HEK293 (cell line): ENCODE results near the gene SERHL2.

Source experiments
- GLIS1 ChIP-seq: fragments of 450-650 bp; formaldehyde crosslinking; IDR thresholded peaks from 2 replicates; pipeline ENCODE4 v1.5.1; 2016; ENCODE audit warnings: missing biosample characterization, missing genetic modification characterization
- KLF16 ChIP-seq: fragments of 450-650 bp; formaldehyde crosslinking; IDR thresholded peaks from 2 replicates; pipeline ENCODE4 v1.5.1; 2017; ENCODE audit warnings: missing biosample characterization, missing genetic modification characterization
- KLF7 ChIP-seq: fragments of 450-650 bp; formaldehyde crosslinking; IDR thresholded peaks from 2 replicates; pipeline ENCODE4 v1.5.1; 2016; ENCODE audit warnings: missing biosample characterization, missing genetic modification characterization, borderline replicate concordance
- YY1 ChIP-seq: fragments of 450-650 bp; formaldehyde crosslinking; IDR thresholded peaks from 2 replicates; pipeline ENCODE4 v1.5.1; 2018; ENCODE audit warnings: missing biosample characterization, missing genetic modification characterization
- ZBTB8A ChIP-seq: fragments of 450-650 bp; formaldehyde crosslinking; IDR thresholded peaks from 2 replicates; pipeline ENCODE4 v1.5.1; 2016; ENCODE audit warnings: missing biosample characterization, missing genetic modification characterization
- ZNF121 ChIP-seq: fragments of 450-650 bp; formaldehyde crosslinking; IDR thresholded peaks from 2 replicates; pipeline ENCODE4 v1.5.1; 2016; ENCODE audit warnings: missing biosample characterization, missing genetic modification characterization
- ZNF132 ChIP-seq: fragments of 450-650 bp; formaldehyde crosslinking; IDR thresholded peaks from 2 replicates; pipeline ENCODE4 v1.5.1; 2017; ENCODE audit warnings: missing biosample characterization, missing genetic modification characterization, borderline replicate concordance
- ZNF169 ChIP-seq: fragments of 450-650 bp; formaldehyde crosslinking; IDR thresholded peaks from 2 replicates; pipeline ENCODE4 v1.5.1; 2016; ENCODE audit warnings: missing biosample characterization, missing genetic modification characterization
- ZNF501 ChIP-seq: fragments of 450-650 bp; formaldehyde crosslinking; IDR thresholded peaks from 2 replicates; pipeline ENCODE4 v1.5.1; 2016; ENCODE audit warnings: missing biosample characterization, missing genetic modification characterization
- ZNF571 ChIP-seq: fragments of 450-650 bp; formaldehyde crosslinking; IDR thresholded peaks from 2 replicates; pipeline ENCODE4 v1.5.0; 2017; ENCODE audit warnings: missing biosample characterization, missing genetic modification characterization
- ZNF600 ChIP-seq: fragments of 450-650 bp; formaldehyde crosslinking; IDR thresholded peaks from 2 replicates; pipeline ENCODE4 v1.5.1; 2016; ENCODE audit warnings: missing biosample characterization, missing genetic modification characterization
- ZNF629 ChIP-seq: fragments of 450-650 bp; formaldehyde crosslinking; IDR thresholded peaks from 2 replicates; pipeline ENCODE4 v1.5.1; 2017; ENCODE audit warnings: missing biosample characterization, missing genetic modification characterization
- ZSCAN30 ChIP-seq: fragments of 450-650 bp; IDR thresholded peaks from 2 replicates; pipeline ENCODE4 v1.5.1; 2018; ENCODE audit warnings: missing biosample characterization, mild to moderate bottlenecking, missing genetic modification characterization, moderate library complexity
- TF ChIP-seq, protein P1 (sequence below): fragments of 450-650 bp; formaldehyde crosslinking; IDR thresholded peaks from 2 replicates; pipeline ENCODE4 v1.5.1; 2016; ENCODE audit warnings: missing biosample characterization, missing genetic modification characterization
- TF ChIP-seq, protein P2 (sequence below): fragments of 450-650 bp; formaldehyde crosslinking; IDR thresholded peaks from 2 replicates; pipeline ENCODE4 v1.5.1; 2017; ENCODE audit warnings: missing biosample characterization, missing genetic modification characterization
- TF ChIP-seq, protein P3 (sequence below): fragments of 450-650 bp; formaldehyde crosslinking; IDR thresholded peaks from 2 replicates; pipeline ENCODE4 v1.5.1; 2016; ENCODE audit warnings: missing biosample characterization, missing genetic modification characterization, borderline replicate concordance
- TF ChIP-seq, protein P4 (sequence below): fragments of 450-650 bp; formaldehyde crosslinking; optimal IDR thresholded peaks from 2 replicates; pipeline ENCODE3; 2016; ENCODE audit warnings: missing biosample characterization, mild to moderate bottlenecking, missing genetic modification characterization
- TF ChIP-seq, protein P5 (sequence below): fragments of 450-650 bp; formaldehyde crosslinking; IDR thresholded peaks from 2 replicates; pipeline ENCODE4 v1.5.1; 2016; ENCODE audit warnings: missing biosample characterization, missing genetic modification characterization
- TF ChIP-seq, protein P6 (sequence below): fragments of 450-650 bp; formaldehyde crosslinking; IDR thresholded peaks from 2 replicates; pipeline ENCODE4 v1.5.1; 2016; ENCODE audit warnings: missing biosample characterization, missing genetic modification characterization
- TF ChIP-seq, protein P7 (sequence below): fragments of 450-650 bp; formaldehyde crosslinking; IDR thresholded peaks from 2 replicates; pipeline ENCODE4 v1.5.1; 2016; ENCODE audit warnings: missing biosample characterization, missing genetic modification characterization
- TF ChIP-seq, protein P8 (sequence below): sonication (generic); formaldehyde crosslinking; IDR thresholded peaks from 2 replicates; pipeline ENCODE4 v1.8.1; 2022; ENCODE audit warnings: mild to moderate bottlenecking, moderate library complexity, missing genetic modification reagents

Gene SERHL2

DNA sequence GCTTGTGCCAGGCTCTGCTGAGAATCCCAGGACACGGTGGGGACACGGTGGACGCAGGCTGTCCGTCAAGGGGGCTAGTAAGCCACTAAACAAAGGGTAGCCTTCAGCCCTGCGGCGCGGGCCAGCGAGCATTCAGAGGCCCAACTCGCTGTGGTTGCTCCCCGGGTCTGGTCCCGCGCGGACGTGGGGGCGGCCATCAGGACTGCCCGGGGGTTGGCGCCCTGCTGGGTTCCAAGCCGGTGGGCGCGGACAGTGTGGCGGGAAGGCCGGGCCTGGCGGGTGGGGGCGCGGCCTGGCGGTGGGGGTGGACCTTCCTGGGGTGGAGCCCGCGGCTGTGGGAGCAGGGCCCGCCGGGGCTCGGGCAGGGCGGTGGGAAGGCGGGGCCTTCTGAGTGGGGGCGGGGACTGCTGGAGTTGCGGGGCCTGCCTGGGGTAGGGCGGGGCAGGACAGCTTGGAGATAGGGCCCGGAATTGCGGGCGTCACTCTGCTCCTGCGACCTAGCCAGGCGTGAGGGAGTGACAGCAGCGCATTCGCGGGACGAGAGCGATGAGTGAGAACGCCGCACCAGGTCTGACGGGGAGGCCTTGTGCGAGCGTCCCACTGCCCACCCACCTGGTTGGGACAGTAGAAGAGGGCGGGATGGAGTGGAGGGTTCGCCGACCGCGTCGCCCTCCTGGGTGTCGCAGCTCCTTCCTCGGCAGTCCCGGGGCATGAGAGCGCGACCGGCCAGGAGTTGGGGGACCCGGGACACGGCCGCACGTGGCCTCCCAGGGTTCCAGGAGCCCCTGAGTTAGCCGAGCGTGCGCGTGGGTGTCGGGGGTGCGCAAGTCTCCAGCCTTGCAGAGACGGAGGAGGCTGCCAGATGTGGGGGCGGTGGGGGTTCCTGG is at the start of gene SERHL2 (continued):
- TF ChIP-seq, protein P1, sequence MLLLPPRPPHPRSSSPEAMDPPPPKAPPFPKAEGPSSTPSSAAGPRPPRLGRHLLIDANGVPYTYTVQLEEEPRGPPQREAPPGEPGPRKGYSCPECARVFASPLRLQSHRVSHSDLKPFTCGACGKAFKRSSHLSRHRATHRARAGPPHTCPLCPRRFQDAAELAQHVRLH (tag by site-specific recombination): no peak
- TF ChIP-seq, protein P2, sequence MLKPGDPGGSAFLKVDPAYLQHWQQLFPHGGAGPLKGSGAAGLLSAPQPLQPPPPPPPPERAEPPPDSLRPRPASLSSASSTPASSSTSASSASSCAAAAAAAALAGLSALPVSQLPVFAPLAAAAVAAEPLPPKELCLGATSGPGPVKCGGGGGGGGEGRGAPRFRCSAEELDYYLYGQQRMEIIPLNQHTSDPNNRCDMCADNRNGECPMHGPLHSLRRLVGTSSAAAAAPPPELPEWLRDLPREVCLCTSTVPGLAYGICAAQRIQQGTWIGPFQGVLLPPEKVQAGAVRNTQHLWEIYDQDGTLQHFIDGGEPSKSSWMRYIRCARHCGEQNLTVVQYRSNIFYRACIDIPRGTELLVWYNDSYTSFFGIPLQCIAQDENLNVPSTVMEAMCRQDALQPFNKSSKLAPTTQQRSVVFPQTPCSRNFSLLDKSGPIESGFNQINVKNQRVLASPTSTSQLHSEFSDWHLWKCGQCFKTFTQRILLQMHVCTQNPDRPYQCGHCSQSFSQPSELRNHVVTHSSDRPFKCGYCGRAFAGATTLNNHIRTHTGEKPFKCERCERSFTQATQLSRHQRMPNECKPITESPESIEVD (tag by site-specific recombination): no peak
- TF ChIP-seq ZNF169 (tag by site-specific recombination): no peak
- TF ChIP-seq, protein P3, sequence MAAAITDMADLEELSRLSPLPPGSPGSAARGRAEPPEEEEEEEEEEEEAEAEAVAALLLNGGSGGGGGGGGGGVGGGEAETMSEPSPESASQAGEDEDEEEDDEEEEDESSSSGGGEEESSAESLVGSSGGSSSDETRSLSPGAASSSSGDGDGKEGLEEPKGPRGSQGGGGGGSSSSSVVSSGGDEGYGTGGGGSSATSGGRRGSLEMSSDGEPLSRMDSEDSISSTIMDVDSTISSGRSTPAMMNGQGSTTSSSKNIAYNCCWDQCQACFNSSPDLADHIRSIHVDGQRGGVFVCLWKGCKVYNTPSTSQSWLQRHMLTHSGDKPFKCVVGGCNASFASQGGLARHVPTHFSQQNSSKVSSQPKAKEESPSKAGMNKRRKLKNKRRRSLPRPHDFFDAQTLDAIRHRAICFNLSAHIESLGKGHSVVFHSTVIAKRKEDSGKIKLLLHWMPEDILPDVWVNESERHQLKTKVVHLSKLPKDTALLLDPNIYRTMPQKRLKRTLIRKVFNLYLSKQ (tag by site-specific recombination): no peak
- TF ChIP-seq ZNF629: peak; percentile 42; the same call in 1 of the 2 replicates
- TF ChIP-seq GLIS1 (tag by site-specific recombination): peak; percentile 60
- TF ChIP-seq ZNF600 (tag by site-specific recombination): peak; percentile 93
- TF ChIP-seq ZNF132 (tag by site-specific recombination): no peak
- TF ChIP-seq, protein P4, sequence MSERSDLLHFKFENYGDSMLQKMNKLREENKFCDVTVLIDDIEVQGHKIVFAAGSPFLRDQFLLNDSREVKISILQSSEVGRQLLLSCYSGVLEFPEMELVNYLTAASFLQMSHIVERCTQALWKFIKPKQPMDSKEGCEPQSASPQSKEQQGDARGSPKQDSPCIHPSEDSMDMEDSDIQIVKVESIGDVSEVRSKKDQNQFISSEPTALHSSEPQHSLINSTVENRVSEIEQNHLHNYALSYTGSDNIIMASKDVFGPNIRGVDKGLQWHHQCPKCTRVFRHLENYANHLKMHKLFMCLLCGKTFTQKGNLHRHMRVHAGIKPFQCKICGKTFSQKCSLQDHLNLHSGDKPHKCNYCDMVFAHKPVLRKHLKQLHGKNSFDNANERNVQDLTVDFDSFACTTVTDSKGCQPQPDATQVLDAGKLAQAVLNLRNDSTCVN (tag by site-specific recombination): peak; percentile 64
- TF ChIP-seq, protein P5, sequence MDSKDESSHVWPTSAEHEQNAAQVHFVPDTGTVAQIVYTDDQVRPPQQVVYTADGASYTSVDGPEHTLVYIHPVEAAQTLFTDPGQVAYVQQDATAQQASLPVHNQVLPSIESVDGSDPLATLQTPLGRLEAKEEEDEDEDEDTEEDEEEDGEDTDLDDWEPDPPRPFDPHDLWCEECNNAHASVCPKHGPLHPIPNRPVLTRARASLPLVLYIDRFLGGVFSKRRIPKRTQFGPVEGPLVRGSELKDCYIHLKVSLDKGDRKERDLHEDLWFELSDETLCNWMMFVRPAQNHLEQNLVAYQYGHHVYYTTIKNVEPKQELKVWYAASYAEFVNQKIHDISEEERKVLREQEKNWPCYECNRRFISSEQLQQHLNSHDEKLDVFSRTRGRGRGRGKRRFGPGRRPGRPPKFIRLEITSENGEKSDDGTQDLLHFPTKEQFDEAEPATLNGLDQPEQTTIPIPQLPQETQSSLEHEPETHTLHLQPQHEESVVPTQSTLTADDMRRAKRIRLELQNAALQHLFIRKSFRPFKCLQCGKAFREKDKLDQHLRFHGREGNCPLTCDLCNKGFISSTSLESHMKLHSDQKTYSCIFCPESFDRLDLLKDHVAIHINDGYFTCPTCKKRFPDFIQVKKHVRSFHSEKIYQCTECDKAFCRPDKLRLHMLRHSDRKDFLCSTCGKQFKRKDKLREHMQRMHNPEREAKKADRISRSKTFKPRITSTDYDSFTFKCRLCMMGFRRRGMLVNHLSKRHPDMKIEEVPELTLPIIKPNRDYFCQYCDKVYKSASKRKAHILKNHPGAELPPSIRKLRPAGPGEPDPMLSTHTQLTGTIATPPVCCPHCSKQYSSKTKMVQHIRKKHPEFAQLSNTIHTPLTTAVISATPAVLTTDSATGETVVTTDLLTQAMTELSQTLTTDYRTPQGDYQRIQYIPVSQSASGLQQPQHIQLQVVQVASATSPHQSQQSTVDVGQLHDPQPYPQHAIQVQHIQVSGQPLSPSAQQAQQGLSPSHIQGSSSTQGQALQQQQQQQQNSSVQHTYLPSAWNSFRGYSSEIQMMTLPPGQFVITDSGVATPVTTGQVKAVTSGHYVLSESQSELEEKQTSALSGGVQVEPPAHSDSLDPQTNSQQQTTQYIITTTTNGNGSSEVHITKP (tag by site-specific recombination): peak; percentile 35; the same call in 1 of the 2 replicates
- TF ChIP-seq, protein P6, sequence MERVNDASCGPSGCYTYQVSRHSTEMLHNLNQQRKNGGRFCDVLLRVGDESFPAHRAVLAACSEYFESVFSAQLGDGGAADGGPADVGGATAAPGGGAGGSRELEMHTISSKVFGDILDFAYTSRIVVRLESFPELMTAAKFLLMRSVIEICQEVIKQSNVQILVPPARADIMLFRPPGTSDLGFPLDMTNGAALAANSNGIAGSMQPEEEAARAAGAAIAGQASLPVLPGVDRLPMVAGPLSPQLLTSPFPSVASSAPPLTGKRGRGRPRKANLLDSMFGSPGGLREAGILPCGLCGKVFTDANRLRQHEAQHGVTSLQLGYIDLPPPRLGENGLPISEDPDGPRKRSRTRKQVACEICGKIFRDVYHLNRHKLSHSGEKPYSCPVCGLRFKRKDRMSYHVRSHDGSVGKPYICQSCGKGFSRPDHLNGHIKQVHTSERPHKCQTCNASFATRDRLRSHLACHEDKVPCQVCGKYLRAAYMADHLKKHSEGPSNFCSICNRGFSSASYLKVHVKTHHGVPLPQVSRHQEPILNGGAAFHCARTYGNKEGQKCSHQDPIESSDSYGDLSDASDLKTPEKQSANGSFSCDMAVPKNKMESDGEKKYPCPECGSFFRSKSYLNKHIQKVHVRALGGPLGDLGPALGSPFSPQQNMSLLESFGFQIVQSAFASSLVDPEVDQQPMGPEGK (tag by site-specific recombination): peak; percentile 87
- TF ChIP-seq ZNF501 (tag by site-specific recombination): 0 out of 2 replicates have a peak, but pooled peaks have one; percentile 39
- TF ChIP-seq KLF7 (tag by site-specific recombination): peak; percentile 53; the same call in 1 of the 2 replicates
- TF ChIP-seq, protein P7, sequence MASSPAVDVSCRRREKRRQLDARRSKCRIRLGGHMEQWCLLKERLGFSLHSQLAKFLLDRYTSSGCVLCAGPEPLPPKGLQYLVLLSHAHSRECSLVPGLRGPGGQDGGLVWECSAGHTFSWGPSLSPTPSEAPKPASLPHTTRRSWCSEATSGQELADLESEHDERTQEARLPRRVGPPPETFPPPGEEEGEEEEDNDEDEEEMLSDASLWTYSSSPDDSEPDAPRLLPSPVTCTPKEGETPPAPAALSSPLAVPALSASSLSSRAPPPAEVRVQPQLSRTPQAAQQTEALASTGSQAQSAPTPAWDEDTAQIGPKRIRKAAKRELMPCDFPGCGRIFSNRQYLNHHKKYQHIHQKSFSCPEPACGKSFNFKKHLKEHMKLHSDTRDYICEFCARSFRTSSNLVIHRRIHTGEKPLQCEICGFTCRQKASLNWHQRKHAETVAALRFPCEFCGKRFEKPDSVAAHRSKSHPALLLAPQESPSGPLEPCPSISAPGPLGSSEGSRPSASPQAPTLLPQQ (tag by site-specific recombination): 0 out of 2 replicates have a peak, but pooled peaks have one; percentile 58
- TF ChIP-seq ZBTB8A (tag by site-specific recombination): peak; percentile 64; the same call in 1 of the 2 replicates
- 0 out of 2 replicates have a peak, but pooled peaks have one; percentile 32 for TF ChIP-seq ZSCAN30
- TF ChIP-seq ZNF571 (tag by site-specific recombination): no peak
- TF ChIP-seq, protein P8, sequence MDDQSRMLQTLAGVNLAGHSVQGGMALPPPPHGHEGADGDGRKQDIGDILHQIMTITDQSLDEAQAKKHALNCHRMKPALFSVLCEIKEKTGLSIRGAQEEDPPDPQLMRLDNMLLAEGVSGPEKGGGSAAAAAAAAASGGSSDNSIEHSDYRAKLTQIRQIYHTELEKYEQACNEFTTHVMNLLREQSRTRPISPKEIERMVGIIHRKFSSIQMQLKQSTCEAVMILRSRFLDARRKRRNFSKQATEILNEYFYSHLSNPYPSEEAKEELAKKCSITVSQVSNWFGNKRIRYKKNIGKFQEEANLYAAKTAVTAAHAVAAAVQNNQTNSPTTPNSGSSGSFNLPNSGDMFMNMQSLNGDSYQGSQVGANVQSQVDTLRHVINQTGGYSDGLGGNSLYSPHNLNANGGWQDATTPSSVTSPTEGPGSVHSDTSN (CRISPR knock-in tag): 0 out of 2 replicates have a peak, but pooled peaks have one; percentile 33
- TF ChIP-seq KLF16: peak; percentile 64; the same call in 1 of the 2 replicates
- TF ChIP-seq ZNF121 (tag by site-specific recombination): peak; percentile 85
- TF ChIP-seq YY1 (tag by site-specific recombination): 0 out of 2 replicates have a peak, but pooled peaks have one; percentile 35
